Measurements from ENCODE around the gene QPCTL. TPM values are rescaled to one million over a fixed set of nuclear protein-coding genes. Genes with fewer than 3 reads are reported as not detected.

Gene QPCTL
- total and polyA plus RNA-seq, 9 of the 15 experiments (the other 6 are each of a cell fraction or from before 2014, with no cell fraction given), result 0.99 to 31.3 (median 12.7) TPM

GRCh38 chr19:45645631-45646344 lies 46.7 kb upstream of the QPCTL start (continued):
- TF ChIP-seq IRF9 (tag; IDR thresholded peaks at IDR 0.05) (no peak), FOXJ2 (tag; IDR thresholded peaks at IDR 0.05) (no peak), CCNT2 (IDR thresholded peaks at IDR 0.05; ENCODE audit: borderline replicate concordance, extremely low read depth, insufficient read length, low read depth, low read length) (no peak), SNAPC5 (CRISPR knock-in tag; IDR thresholded peaks at IDR 0.05) (no peak), POU5F1 (IDR thresholded peaks at IDR 0.05; ENCODE audit: borderline replicate concordance, low read depth, low read length, partially characterized antibody) (no peak), THRB (CRISPR knock-in tag; conservative IDR thresholded peaks at IDR 0.05) (no peak), NR4A1 (CRISPR knock-in tag; IDR thresholded peaks at IDR 0.05) (no peak), NR4A1 (tag; IDR thresholded peaks at IDR 0.05) (no peak), ZNF3 (CRISPR knock-in tag; IDR thresholded peaks at IDR 0.05) (no peak), HDAC2 (IDR thresholded peaks at IDR 0.05) (peak; percentile 93; the same call in 1 of the 2 replicates), HNRNPLL (IDR thresholded peaks at IDR 0.05; ENCODE audit: low read depth, low read length, poor library complexity, severe bottlenecking) (peak; percentile 46), MTF1 (CRISPR knock-in tag; IDR thresholded peaks at IDR 0.05; ENCODE audit: borderline replicate concordance) (no peak), FOXO4 (CRISPR knock-in tag; IDR thresholded peaks at IDR 0.05) (no peak), MYC (IDR thresholded peaks at IDR 0.05; ENCODE audit: low read depth, low read length) (peak; percentile 64), MYC (CRISPR knock-in tag; IDR thresholded peaks at IDR 0.05; ENCODE audit: borderline replicate concordance, low read depth) (no peak), SRSF7 (optimal IDR thresholded peaks at IDR 0.05; ENCODE audit: low read depth, low read length) (no peak), FIP1L1 (IDR thresholded peaks at IDR 0.05; ENCODE audit: low read depth, low read length, poor library complexity, severe bottlenecking) (peak; percentile 30), MAX (CRISPR knock-in tag; IDR thresholded peaks at IDR 0.05) (peak; percentile 85), POLR2AphosphoS5 (IDR thresholded peaks at IDR 0.05; ENCODE audit: control insufficient read depth, insufficient read depth, low read depth, low read length) (no peak; the same call in 1 of the 2 replicates), ZNF696 (CRISPR knock-in tag; conservative IDR thresholded peaks at IDR 0.05) (no peak), NONO (IDR thresholded peaks at IDR 0.05; ENCODE audit: low read depth in 2 of 2, low read length in 1 of 2) (0 out of 4 replicates have a peak, but pooled peaks of 1 of the 2 experiments have one; percentile 19), MED1 (CRISPR knock-in tag; IDR thresholded peaks at IDR 0.05; ENCODE audit: borderline replicate concordance) (no peak)

Measured in K562 (cell line).